ENCODE results near the gene PIH1D2. TPM values are rescaled to one million over a fixed set of nuclear protein-coding genes. Genes with fewer than 3 reads are reported as not detected.

PIH1D2 gene
- total RNA-seq, 1 experiment from 2014 or later = 1.7 TPM

GRCh38 chr11:112121981-112122615 lies 48.3 kb upstream of the PIH1D2 start:
- peak overlapping the region; percentile 95; the same call in 1 of the 2 replicates for H3K27ac ChIP-seq (ENCODE audit: low read length)
- no peak overlapping the region for H3K4me2 ChIP-seq (ENCODE audit: low read length)
- no peaks in the 10 kb centered on the region for H3K27me3 ChIP-seq (ENCODE audit: low read length)
- no peaks in the 10 kb centered on the region for H3K9me3 ChIP-seq (ENCODE audit: low read length)
- H3F3A ChIP-seq (ENCODE audit: low read length, unreplicated experiment) = peaks cover 3% of the 10 kb centered on the region
- H3K4me1 ChIP-seq (ENCODE audit: insufficient read depth, low read length) = peaks cover 37% of the 10 kb centered on the region
- DNase-seq (no peak), ATAC-seq (no peak)
- intact Hi-C loops (cut with micrococcal nuclease) = loop anchor here (2.0 kb wide), 1 partner anchor 53 kb away; the partner anchor contains the start of gene BCO2
- BruUV-seq (replicated peaks) = no TSS peak
- no peaks in the 10 kb centered on the region for H4K20me1 ChIP-seq (ENCODE audit: low read length)
- ChIA-PET CTCF (no interaction called here), POLR2A (ENCODE audit: unreplicated experiment) (interaction anchor here (0.6 kb wide), 1 partner anchor 126 kb away, joined by 3 read pairs; no protein-coding TSS in a partner anchor)
- TF ChIP-seq EZH2 (IDR thresholded peaks at IDR 0.05; ENCODE audit: low read length, unreplicated experiment) = no peak
- TF ChIP-seq CTCF (conservative IDR thresholded peaks at IDR 0.05; ENCODE audit: low read depth, low read length) = no peak
- no peak for TF ChIP-seq EZH2phosphoT487 (IDR thresholded peaks at IDR 0.05; ENCODE audit: borderline replicate concordance, low read length)
- no peaks in the 10 kb centered on the region for H3K9me2 ChIP-seq (replicated peaks; ENCODE audit: low read length)
- no peaks in the 10 kb centered on the region for H3K36me3 ChIP-seq (ENCODE audit: low read depth, low read length)
- H3K4me3 ChIP-seq (ENCODE audit: low read length) = no peak overlapping the region
- no peak overlapping the region for H3K9ac ChIP-seq (ENCODE audit: low read length)
- no peaks in the 10 kb centered on the region for H3K79me2 ChIP-seq (ENCODE audit: low read length)
- H2AFZ ChIP-seq (ENCODE audit: low read length) = no peak overlapping the region

- peaks cover 3% of the 10 kb centered on the region for H3F3A ChIP-seq (ENCODE audit: low read length, unreplicated experiment)
- CTCF ChIA-PET = no interaction called here
- no peak overlapping the region for H2AFZ ChIP-seq (ENCODE audit: low read length)
- POLR2A ChIA-PET (ENCODE audit: unreplicated experiment) = no interaction called here
- no peak overlapping the region for H3K4me2 ChIP-seq (ENCODE audit: low read length)
- TF ChIP-seq EZH2 (IDR thresholded peaks at IDR 0.05; ENCODE audit: low read length, unreplicated experiment) (no peak), CTCF (conservative IDR thresholded peaks at IDR 0.05; ENCODE audit: low read depth, low read length) (no peak), EZH2phosphoT487 (IDR thresholded peaks at IDR 0.05; ENCODE audit: borderline replicate concordance, low read length) (no peak)
- H3K36me3 ChIP-seq (ENCODE audit: low read depth, low read length) = no peaks in the 10 kb centered on the region
- H3K9me2 ChIP-seq (replicated peaks; ENCODE audit: low read length) = no peaks in the 10 kb centered on the region
- H3K9me3 ChIP-seq (ENCODE audit: low read length) = 0 out of 2 replicates have a peak, but pooled peaks cover 3% of the 10 kb centered on the region
- no TSS peak for BruUV-seq (replicated peaks)
- no peaks in the 10 kb centered on the region for H3K79me2 ChIP-seq (ENCODE audit: low read length)
- no peak overlapping the region for H3K9ac ChIP-seq (ENCODE audit: low read length)
- no peak for DNase-seq
- H3K27me3 ChIP-seq (ENCODE audit: low read length) = no peaks in the 10 kb centered on the region
- H4K20me1 ChIP-seq (ENCODE audit: low read length) = no peaks in the 10 kb centered on the region
- intact Hi-C loops (cut with micrococcal nuclease) = no loop called here
- ATAC-seq = no peak
- no peak overlapping the region for H3K4me3 ChIP-seq (ENCODE audit: low read length)
- H3K4me1 ChIP-seq (ENCODE audit: insufficient read depth, low read length) = peaks cover 41% of the 10 kb centered on the region
- no peak overlapping the region for H3K27ac ChIP-seq (ENCODE audit: low read length)
Measured at GRCh38 chr11:112118176-112118575, 44.4 kb upstream of the PIH1D2 start.

GRCh38 chr11:112115386-112115785 lies 41.6 kb upstream of the PIH1D2 start:
- H3F3A ChIP-seq (ENCODE audit: low read length, unreplicated experiment) = peaks cover 3% of the 10 kb centered on the region
- DNase-seq = no peak
- TF ChIP-seq CTCF (conservative IDR thresholded peaks at IDR 0.05; ENCODE audit: low read depth, low read length) (no peak), EZH2phosphoT487 (IDR thresholded peaks at IDR 0.05; ENCODE audit: borderline replicate concordance, low read length) (no peak), EZH2 (IDR thresholded peaks at IDR 0.05; ENCODE audit: low read length, unreplicated experiment) (no peak)
- no peaks in the 10 kb centered on the region for H3K9me2 ChIP-seq (replicated peaks; ENCODE audit: low read length)
- H3K9ac ChIP-seq (ENCODE audit: low read length) = no peak overlapping the region
- H3K27ac ChIP-seq (ENCODE audit: low read length) = no peak overlapping the region
- no peaks in the 10 kb centered on the region for H3K36me3 ChIP-seq (ENCODE audit: low read depth, low read length)
- H3K79me2 ChIP-seq (ENCODE audit: low read length) = no peaks in the 10 kb centered on the region
- ChIA-PET POLR2A (ENCODE audit: unreplicated experiment) (no interaction called here), CTCF (no interaction called here)
- intact Hi-C loops (cut with micrococcal nuclease) = no loop called here
- H3K27me3 ChIP-seq (ENCODE audit: low read length) = no peaks in the 10 kb centered on the region
- no peak overlapping the region for H3K4me2 ChIP-seq (ENCODE audit: low read length)
- no peak overlapping the region for H2AFZ ChIP-seq (ENCODE audit: low read length)
- no peak overlapping the region for H3K4me3 ChIP-seq (ENCODE audit: low read length)
- no peaks in the 10 kb centered on the region for H4K20me1 ChIP-seq (ENCODE audit: low read length)
- 0 out of 2 replicates have a peak, but pooled peaks cover 3% of the 10 kb centered on the region for H3K9me3 ChIP-seq (ENCODE audit: low read length)
- BruUV-seq (replicated peaks) = no TSS peak
- ATAC-seq = no peak
- H3K4me1 ChIP-seq (ENCODE audit: insufficient read depth, low read length) = peaks cover 27% of the 10 kb centered on the region
